GM15510 (cell line): ENCODE data around the gene MKLN1.

ENCODE experiments used
- POLR2A ChIP-seq: IDR thresholded peaks from 3 replicates; pipeline ENCODE4 v1.6.1; 2011; ENCODE audit warnings: borderline replicate concordance; ENCODE audit not compliant: insufficient read length; ENCODE audit errors: extremely low read depth

MKLN1 gene

GRCh38 chr7:131335639-131336381 lies 8.1 kb downstream of the MKLN1 start:
- TF ChIP-seq POLR2A = no peak

GRCh38 chr7:131336956-131337355 lies 9.3 kb downstream of the MKLN1 start:
- TF ChIP-seq POLR2A = no peak

GRCh38 chr7:131338173-131338572 lies 10.5 kb downstream of the MKLN1 start:
- no peak for TF ChIP-seq POLR2A

- no peak for TF ChIP-seq POLR2A
Measured at GRCh38 chr7:131338691-131339390, 11.2 kb downstream of the MKLN1 start.

GRCh38 chr7:131341690-131342089 lies 14.0 kb downstream of the MKLN1 start:
- TF ChIP-seq POLR2A = no peak

GRCh38 chr7:131342864-131343442 lies 15.3 kb downstream of the MKLN1 start:
- no peak for TF ChIP-seq POLR2A

GRCh38 chr7:131346885-131347592 lies 19.4 kb downstream of the MKLN1 start:
- no peak for TF ChIP-seq POLR2A

GRCh38 chr7:131352032-131352431 lies 24.4 kb downstream of the MKLN1 start:
- TF ChIP-seq POLR2A = no peak

GRCh38 chr7:131354390-131354789 lies 26.7 kb downstream of the MKLN1 start:
- no peak for TF ChIP-seq POLR2A

GRCh38 chr7:131355917-131356777 lies 28.5 kb downstream of the MKLN1 start:
- no peak for TF ChIP-seq POLR2A

GRCh38 chr7:131357282-131357880 lies 29.7 kb downstream of the MKLN1 start:
- no peak for TF ChIP-seq POLR2A

- no peak for TF ChIP-seq POLR2A
Measured at GRCh38 chr7:131358636-131359035, 31.0 kb downstream of the MKLN1 start.

- TF ChIP-seq POLR2A = no peak
Measured at GRCh38 chr7:131359136-131359776, 31.6 kb downstream of the MKLN1 start.
